ENCODE data around the gene MRPS23. TPM values are rescaled to one million over a fixed set of nuclear protein-coding genes. Genes with fewer than 3 reads are reported as not detected.

The MRPS23 gene
- total RNA-seq, 1 donor from 2014 or later = 27.0 TPM

DNA sequence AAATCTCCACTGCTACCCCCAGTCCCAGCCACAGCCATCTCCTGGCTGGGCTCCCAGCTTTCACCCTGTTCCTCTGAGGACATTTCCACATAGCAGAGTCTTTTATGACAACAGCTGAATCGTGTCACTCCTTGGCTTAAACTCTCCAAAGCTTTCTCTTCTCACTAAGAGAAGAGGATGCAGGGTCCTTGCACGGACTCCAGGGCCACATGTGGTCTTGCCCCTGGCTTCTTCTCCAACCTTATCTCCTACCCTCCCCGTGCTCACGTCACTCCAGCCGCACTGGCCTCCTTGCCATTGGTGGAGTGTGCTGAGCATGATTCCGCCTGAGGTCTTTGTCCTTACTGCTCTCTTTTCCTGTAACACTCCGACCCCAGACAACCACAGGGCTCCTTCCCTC, 64.8 kb downstream of the MRPS23 start:
- H3K4me3 ChIP-seq (ENCODE audit: low read depth, low read length) = no peak overlapping the region
- TF ChIP-seq, protein P1, sequence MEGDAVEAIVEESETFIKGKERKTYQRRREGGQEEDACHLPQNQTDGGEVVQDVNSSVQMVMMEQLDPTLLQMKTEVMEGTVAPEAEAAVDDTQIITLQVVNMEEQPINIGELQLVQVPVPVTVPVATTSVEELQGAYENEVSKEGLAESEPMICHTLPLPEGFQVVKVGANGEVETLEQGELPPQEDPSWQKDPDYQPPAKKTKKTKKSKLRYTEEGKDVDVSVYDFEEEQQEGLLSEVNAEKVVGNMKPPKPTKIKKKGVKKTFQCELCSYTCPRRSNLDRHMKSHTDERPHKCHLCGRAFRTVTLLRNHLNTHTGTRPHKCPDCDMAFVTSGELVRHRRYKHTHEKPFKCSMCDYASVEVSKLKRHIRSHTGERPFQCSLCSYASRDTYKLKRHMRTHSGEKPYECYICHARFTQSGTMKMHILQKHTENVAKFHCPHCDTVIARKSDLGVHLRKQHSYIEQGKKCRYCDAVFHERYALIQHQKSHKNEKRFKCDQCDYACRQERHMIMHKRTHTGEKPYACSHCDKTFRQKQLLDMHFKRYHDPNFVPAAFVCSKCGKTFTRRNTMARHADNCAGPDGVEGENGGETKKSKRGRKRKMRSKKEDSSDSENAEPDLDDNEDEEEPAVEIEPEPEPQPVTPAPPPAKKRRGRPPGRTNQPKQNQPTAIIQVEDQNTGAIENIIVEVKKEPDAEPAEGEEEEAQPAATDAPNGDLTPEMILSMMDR (conservative IDR thresholded peaks at IDR 0.05; ENCODE audit: low read depth, low read length) = no peak
- no peak for DNase-seq (ENCODE audit: low read depth)

Other genes starting within 250 kb of the MRPS23 start
- not detected in 2 replicates for gene CCDC182, start 104.7 kb downstream of the MRPS23 start, total RNA-seq
- 14.4 and 14.5 TPM in 2 replicates for gene CUEDC1, start 105.4 kb upstream of the MRPS23 start, total RNA-seq
- 54.6 and 64.0 TPM in 2 replicates for gene VEZF1, start 138.2 kb upstream of the MRPS23 start, total RNA-seq
- gene SRSF1, start 157.2 kb upstream of the MRPS23 start, total RNA-seq = 293 and 299 TPM in 2 replicates
- gene DYNLL2, start 233.4 kb upstream of the MRPS23 start, total RNA-seq = 12.3 and 14.4 TPM in 2 replicates

Data from epithelial cell of proximal tubule (primary cell).